HCT116 (cell line): ENCODE data around the gene SLC7A10. TPM values are rescaled to one million over a fixed set of nuclear protein-coding genes. Genes with fewer than 3 reads are reported as not detected.

Experiments
- ATAC-seq: fragments of 200-7000 bp; cut with Tn5 transposase; 2 replicates; pipeline ENCODE4 v1.9.1; 2020; ENCODE audit warnings: mild to moderate bottlenecking, moderate library complexity
- BruUV-seq: library from RNA; stranded (reverse); fragments of 400-500 nt; replicated peaks from 2 replicates; lab custom pipeline; 2021; lab: Mats Ljungman, UMichigan
- CTCF ChIA-PET: fragments of 300-600 bp; sonication (Branson Sonifier 250); formaldehyde crosslinking; loops from one replicate; lab custom pipeline; 2021; ENCODE audit warnings: antibody characterized with exemption; lab: Charles Lee
- POLR2A ChIA-PET: fragments of 300-600, 350-600 bp; sonication (Branson Sonifier 250); formaldehyde crosslinking; loops from one replicate; lab custom pipeline; 2021; ENCODE audit warnings: antibody characterized with exemption; lab: Charles Lee
- RAD21 ChIA-PET, 2 experiments: fragments of 300-600 bp; sonication (Branson Sonifier 250); formaldehyde crosslinking; loops; one replicate each; lab custom pipeline; 2023; ENCODE audit warnings: low total read pairs in 2 of 2; ENCODE audit not compliant: uncharacterized antibody in 2 of 2, unreplicated experiment in 2 of 2, low non-redundant PET in 1 of 2; lab: Charles Lee
- DNase-seq: peaks from one replicate; pipeline ENCODE4 v3.0.0-alpha.2; 2010; ENCODE audit warnings: low read depth, low spot score
- H2AFZ ChIP-seq: fragments of 200-600 bp; shearing (Covaris generic), sonication (generic); 2 replicates; pipeline ENCODE4 v1.6.1; 2017; ENCODE audit warnings: low read depth, mixed run types, mixed read lengths, antibody characterized with exemption, low read length; ENCODE audit not compliant: poor library complexity, severe bottlenecking
- H3K27ac ChIP-seq: 2 replicates; pipeline ENCODE4 v1.5.1; 2012; ENCODE audit warnings: low read depth, low read length
- H3K27me3 ChIP-seq: fragments of 200-600 bp; sonication (generic); 2 replicates; pipeline ENCODE4 v1.6.1; 2016; ENCODE audit warnings: mixed run types, low read length, mixed read lengths; ENCODE audit not compliant: insufficient read depth
- H3K36me3 ChIP-seq, 2 experiments: fragments of 200-500 bp in 1 of 2; fragments of 200-600 bp in 1 of 2; sonication (Bioruptor generic) in 1 of 2; sonication (generic) in 1 of 2; 2 replicates each; pipeline versions ENCODE4 v1.5.1 to v1.6.1; 2014 to 2016; ENCODE audit warnings: low read length in 2 of 2, inconsistent platforms in 1 of 2, mixed read lengths in 1 of 2, mixed run types in 1 of 2; ENCODE audit not compliant: insufficient read depth in 2 of 2, control insufficient read depth in 1 of 2
- H3K4me1 ChIP-seq, 2 experiments: fragments of 200-600 bp in 1 of 2; sonication (generic) in 1 of 2; 2 replicates each; pipeline versions ENCODE4 v1.5.1 to v1.6.1; 2012 to 2017; ENCODE audit warnings: low read length in 2 of 2, inconsistent platforms in 1 of 2, mild to moderate bottlenecking in 1 of 2, mixed read lengths in 1 of 2, mixed run types in 1 of 2, moderate library complexity in 1 of 2; ENCODE audit not compliant: insufficient read depth in 2 of 2, control insufficient read depth in 1 of 2
- H3K4me2 ChIP-seq: fragments of 200-600 bp; sonication (generic); 2 replicates; pipeline ENCODE4 v1.6.1; 2017; ENCODE audit warnings: mixed run types, low read length, mixed read lengths
- H3K4me3 ChIP-seq, 2 experiments: fragments of 200-600 bp in 1 of 2; sonication (generic) in 1 of 2; replicated peaks in 1 of 2; 2 replicates each; pipeline ENCODE4 v1.5.1; 2011 to 2016; ENCODE audit warnings: low read length in 2 of 2, control low read depth in 1 of 2, low read depth in 1 of 2, mild to moderate bottlenecking in 1 of 2, mixed read lengths in 1 of 2, mixed run types in 1 of 2
- H3K79me2 ChIP-seq: fragments of 200-600 bp; sonication (generic); 2 replicates; pipeline ENCODE4 v1.6.1; 2017; ENCODE audit warnings: mild to moderate bottlenecking, mixed run types, low read length, moderate library complexity, mixed read lengths; ENCODE audit not compliant: insufficient read depth
- H3K9ac ChIP-seq: fragments of 200-600 bp; sonication (generic); 2 replicates; pipeline ENCODE4 v1.6.1; 2016; ENCODE audit warnings: low read length, mixed read lengths
- H3K9me2 ChIP-seq: fragments of 200-600 bp; sonication (generic), shearing (Covaris generic); 2 replicates; pipeline ENCODE4 v1.6.1; 2017; ENCODE audit warnings: mixed run types, mild to moderate bottlenecking, moderate library complexity; ENCODE audit not compliant: insufficient read depth
- H3K9me3 ChIP-seq, 2 experiments: fragments of 200-500 bp in 1 of 2; fragments of 200-600 bp in 1 of 2; sonication (Bioruptor generic) in 1 of 2; sonication (generic) in 1 of 2; 2 replicates each; pipeline ENCODE4 v1.6.1; 2014 to 2017; ENCODE audit warnings: low read length in 2 of 2, mixed read lengths in 2 of 2, inconsistent platforms in 1 of 2, low read depth in 1 of 2, mild to moderate bottlenecking in 1 of 2, mixed run types in 1 of 2, moderate library complexity in 1 of 2; ENCODE audit not compliant: control insufficient read depth in 1 of 2, insufficient read depth in 1 of 2
- H4K20me1 ChIP-seq: fragments of 200-600 bp; sonication (generic), shearing (Covaris generic); 2 replicates; pipeline ENCODE4 v1.6.1; 2017; ENCODE audit warnings: mixed run types, mild to moderate bottlenecking, moderate library complexity; ENCODE audit not compliant: insufficient read depth
- EZH2phosphoT487 ChIP-seq: fragments of 200-600 bp; IDR thresholded peaks from 2 replicates; pipeline ENCODE4 v1.6.1; 2018; ENCODE audit warnings: antibody characterized with exemption, borderline replicate concordance
- JUND ChIP-seq: IDR thresholded peaks from 2 replicates; pipeline ENCODE4 v1.6.1; 2012
- TCF7L2 ChIP-seq: IDR thresholded peaks from 2 replicates; pipeline ENCODE4 v1.7.0; 2011; ENCODE audit warnings: borderline replicate concordance, inconsistent platforms; ENCODE audit not compliant: insufficient read depth, insufficient read length; ENCODE audit errors: extremely low read depth
- ZFX ChIP-seq: fragments of 450-650 bp; IDR thresholded peaks from 2 replicates; pipeline ENCODE4 v1.6.1; 2017
- intact Hi-C: fragments of 100-400 bp; cut with micrococcal nuclease; formaldehyde crosslinking; loops from 2 replicates; pipeline ENCODE4 v1.10.0; 2022
- total RNA-seq: library from RNA; stranded (reverse); gene quantifications from one replicate; pipeline ENCODE4 v1.2.1, GENCODE V29; 2021; ENCODE audit not compliant: unreplicated experiment
- TF ChIP-seq, protein P1 (sequence below): IDR thresholded peaks from 2 replicates; pipeline ENCODE4 v1.6.1; 2012; ENCODE audit warnings: low read depth

Gene SLC7A10
- total RNA-seq, 1 experiment from 2014 or later = 0.25 TPM

DNA sequence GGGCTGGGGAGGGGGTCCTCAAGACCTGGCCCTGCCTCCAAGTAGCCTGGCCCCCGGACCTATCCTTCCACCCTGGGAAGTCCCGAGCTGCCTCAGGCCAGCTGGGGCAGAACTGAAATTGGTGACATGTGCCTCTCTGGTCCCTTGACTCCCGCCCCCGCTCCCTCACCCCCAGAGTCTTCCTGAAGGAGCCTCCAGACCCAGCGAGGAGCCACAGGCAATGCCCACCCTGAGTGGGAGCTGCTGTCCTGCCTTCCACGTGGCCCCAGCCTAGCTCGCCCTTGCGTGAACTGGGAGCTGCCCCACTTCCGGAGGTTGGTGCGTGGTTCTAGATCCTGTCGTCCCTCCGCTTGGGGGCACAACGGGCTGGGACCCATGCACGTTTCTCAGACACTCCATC lies 42.1 kb upstream of the SLC7A10 start (continued):
- TF ChIP-seq, protein P1, sequence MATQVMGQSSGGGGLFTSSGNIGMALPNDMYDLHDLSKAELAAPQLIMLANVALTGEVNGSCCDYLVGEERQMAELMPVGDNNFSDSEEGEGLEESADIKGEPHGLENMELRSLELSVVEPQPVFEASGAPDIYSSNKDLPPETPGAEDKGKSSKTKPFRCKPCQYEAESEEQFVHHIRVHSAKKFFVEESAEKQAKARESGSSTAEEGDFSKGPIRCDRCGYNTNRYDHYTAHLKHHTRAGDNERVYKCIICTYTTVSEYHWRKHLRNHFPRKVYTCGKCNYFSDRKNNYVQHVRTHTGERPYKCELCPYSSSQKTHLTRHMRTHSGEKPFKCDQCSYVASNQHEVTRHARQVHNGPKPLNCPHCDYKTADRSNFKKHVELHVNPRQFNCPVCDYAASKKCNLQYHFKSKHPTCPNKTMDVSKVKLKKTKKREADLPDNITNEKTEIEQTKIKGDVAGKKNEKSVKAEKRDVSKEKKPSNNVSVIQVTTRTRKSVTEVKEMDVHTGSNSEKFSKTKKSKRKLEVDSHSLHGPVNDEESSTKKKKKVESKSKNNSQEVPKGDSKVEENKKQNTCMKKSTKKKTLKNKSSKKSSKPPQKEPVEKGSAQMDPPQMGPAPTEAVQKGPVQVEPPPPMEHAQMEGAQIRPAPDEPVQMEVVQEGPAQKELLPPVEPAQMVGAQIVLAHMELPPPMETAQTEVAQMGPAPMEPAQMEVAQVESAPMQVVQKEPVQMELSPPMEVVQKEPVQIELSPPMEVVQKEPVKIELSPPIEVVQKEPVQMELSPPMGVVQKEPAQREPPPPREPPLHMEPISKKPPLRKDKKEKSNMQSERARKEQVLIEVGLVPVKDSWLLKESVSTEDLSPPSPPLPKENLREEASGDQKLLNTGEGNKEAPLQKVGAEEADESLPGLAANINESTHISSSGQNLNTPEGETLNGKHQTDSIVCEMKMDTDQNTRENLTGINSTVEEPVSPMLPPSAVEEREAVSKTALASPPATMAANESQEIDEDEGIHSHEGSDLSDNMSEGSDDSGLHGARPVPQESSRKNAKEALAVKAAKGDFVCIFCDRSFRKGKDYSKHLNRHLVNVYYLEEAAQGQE = no peak
- TF ChIP-seq TCF7L2 = no peak

DNA sequence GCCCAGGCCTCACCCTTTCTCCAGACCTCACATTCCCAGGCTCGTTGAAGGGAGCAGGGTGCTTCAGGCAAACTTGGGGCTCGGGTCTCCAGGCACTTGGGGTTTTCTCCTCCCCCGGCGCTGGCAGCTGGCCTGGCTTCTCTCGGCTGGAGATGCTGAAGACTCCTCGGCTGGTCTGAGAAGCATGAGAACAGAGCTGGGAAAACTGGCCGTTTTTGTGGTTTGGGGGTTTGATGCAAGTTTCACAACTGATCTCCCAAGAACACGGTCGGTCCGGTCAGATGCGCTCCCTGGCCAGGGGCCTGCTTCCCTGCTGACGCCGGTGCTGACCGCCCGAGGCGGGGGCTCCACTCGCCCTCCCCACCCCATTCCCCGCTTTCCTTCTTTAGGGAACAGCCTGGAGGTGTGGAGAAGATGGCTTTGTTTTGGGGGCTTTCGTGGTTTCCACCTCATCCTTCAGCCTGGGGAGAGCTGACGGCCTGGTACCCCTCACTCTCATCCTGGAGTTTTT lies 41.4 kb upstream of the SLC7A10 start:
- Histone ChIP-seq H4K20me1 (no peaks in the 10 kb centered on the region), H3K4me1 (no peaks in the 10 kb centered on the region), H2AFZ (no peak overlapping the region), H3K9me2 (no peaks in the 10 kb centered on the region), H3K9me3 (no peaks in the 10 kb centered on the region), H3K27me3 (no peaks in the 10 kb centered on the region), H3K27ac (no peak overlapping the region), H3K4me2 (no peak overlapping the region), H3K36me3 (no peaks in the 10 kb centered on the region), H3K9ac (no peak overlapping the region), H3K4me3 (no peak overlapping the region), H3K79me2 (no peaks in the 10 kb centered on the region)
- no TSS peak for BruUV-seq
- CTCF ChIA-PET = no interaction called here
- POLR2A ChIA-PET = no interaction called here
- no peak for TF ChIP-seq ZFX
- TF ChIP-seq EZH2phosphoT487 = no peak
- no peak for TF ChIP-seq JUND
- ATAC-seq (no peak), DNase-seq (no peak)
- RAD21 ChIA-PET = no interaction called here
- intact Hi-C loops = no loop called here
